Measurements from ENCODE around the gene CHSY3. TPM values are rescaled to one million over a fixed set of nuclear protein-coding genes. Genes with fewer than 3 reads are reported as not detected.

The CHSY3 gene
- polyA plus RNA-seq, 1 donor: 1.7 TPM

DNA sequence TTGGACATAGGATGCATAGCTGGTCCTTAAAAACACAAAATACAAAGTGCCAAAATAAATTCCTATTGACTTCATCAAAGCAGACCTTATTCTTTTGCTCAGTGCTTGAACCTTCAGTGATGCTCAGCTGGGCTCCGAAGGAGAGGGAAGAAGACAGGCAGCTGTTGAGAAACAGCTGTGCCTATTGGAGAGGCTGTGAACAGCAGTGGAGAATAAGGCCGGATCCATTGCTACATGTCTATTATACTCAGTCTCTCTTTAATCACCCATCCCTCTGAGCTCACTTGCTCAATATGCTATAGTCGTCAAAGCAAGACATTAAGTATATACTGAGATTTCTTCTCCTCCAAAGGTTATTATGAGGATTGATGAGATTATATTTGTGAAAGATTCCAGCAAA, 174.4 kb downstream of the CHSY3 start:
- no peak for DNase-seq
- H3K4me3 ChIP-seq (ENCODE audit: low read length): no peak overlapping the region
- WGBS (ENCODE audit: insufficient coverage, low lambda C conversion rate): no CpG with 5 or more reads among the region's 3 CpGs
- no peak overlapping the region for H3K27ac ChIP-seq (ENCODE audit: low read length)
- no peaks in the 10 kb centered on the region for H3K27me3 ChIP-seq (ENCODE audit: control insufficient read depth, insufficient read depth, low read length)
- H3K4me1 ChIP-seq (ENCODE audit: control insufficient read depth, insufficient read depth, low read length): no peaks in the 10 kb centered on the region
- H3K36me3 ChIP-seq (ENCODE audit: control insufficient read depth, insufficient read depth, low read length): no peaks in the 10 kb centered on the region
- no peaks in the 10 kb centered on the region for H3K9me3 ChIP-seq (ENCODE audit: control insufficient read depth, low read depth, low read length)

DNA sequence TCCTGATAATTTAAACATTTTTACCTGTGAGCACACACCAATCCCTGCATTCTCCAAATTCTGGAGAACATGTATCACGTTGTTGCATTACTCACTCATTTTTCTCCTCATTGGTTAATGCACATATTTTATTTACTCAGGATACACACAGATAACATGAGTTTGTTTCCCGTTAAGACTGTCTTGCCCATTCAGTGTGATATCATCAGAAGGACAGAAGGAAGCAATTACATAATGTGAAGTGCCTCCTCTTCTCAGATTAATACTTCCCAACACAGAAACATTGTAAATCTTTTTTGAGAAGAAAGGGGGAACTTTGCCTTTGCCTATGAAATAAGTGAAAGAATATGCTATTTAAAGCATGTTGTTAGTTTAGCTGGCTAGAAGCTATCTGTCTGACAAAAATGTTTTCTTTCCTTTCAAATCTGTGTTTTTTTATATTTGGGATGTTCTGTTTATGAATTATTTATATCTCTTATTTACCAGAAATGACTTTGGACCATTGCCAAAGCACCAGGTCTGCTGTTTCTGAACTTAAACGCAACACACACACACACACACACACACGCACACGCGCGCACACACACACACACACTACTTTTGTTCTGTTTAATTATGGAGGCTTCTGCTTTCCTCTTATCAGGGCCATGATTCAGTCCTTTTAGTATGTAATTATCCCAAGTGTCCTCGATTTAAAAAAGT, 186.5 kb downstream of the CHSY3 start:
- WGBS (ENCODE audit: insufficient coverage, low lambda C conversion rate): 55% methylated on average over 2 of the region's 8 CpGs
- H3K4me1 ChIP-seq (ENCODE audit: control insufficient read depth, insufficient read depth, low read length): no peaks in the 10 kb centered on the region

DNA sequence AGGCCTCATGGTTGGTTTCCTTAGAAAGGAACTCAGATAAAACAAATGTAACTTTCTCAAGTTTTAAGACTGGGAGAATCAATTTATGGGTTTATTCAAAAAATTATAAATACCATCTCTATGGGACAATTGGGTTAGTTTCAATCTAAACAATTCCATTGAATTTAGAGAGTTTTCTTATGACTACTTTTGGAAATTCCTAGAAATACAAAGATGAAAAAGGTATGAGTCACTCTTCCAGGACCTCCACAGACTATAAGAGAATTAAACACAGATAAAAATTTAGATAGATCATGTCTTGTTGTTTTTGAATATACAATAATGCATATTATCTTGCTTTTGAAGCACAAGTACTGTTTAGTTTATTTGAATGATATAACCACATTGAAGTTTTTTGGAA, 188.7 kb downstream of the CHSY3 start:
- DNase-seq: no peak
- H3K27ac ChIP-seq (ENCODE audit: low read length): no peak overlapping the region
- H3K4me3 ChIP-seq (ENCODE audit: low read length): no peak overlapping the region
- no peaks in the 10 kb centered on the region for H3K36me3 ChIP-seq (ENCODE audit: control insufficient read depth, insufficient read depth, low read length)
- no peaks in the 10 kb centered on the region for H3K27me3 ChIP-seq (ENCODE audit: control insufficient read depth, insufficient read depth, low read length)
- no peaks in the 10 kb centered on the region for H3K9me3 ChIP-seq (ENCODE audit: control insufficient read depth, low read depth, low read length)
- no peaks in the 10 kb centered on the region for H3K4me1 ChIP-seq (ENCODE audit: control insufficient read depth, insufficient read depth, low read length)

More for the DNA sequence above, 186.5 kb downstream of the CHSY3 start:
- H3K4me3 ChIP-seq (ENCODE audit: low read length): no peak overlapping the region
- no peaks in the 10 kb centered on the region for H3K9me3 ChIP-seq (ENCODE audit: control insufficient read depth, low read depth, low read length)
- H3K27ac ChIP-seq (ENCODE audit: low read length): no peak overlapping the region
- no peaks in the 10 kb centered on the region for H3K36me3 ChIP-seq (ENCODE audit: control insufficient read depth, insufficient read depth, low read length)
- no peak for DNase-seq
- H3K27me3 ChIP-seq (ENCODE audit: control insufficient read depth, insufficient read depth, low read length): no peaks in the 10 kb centered on the region

DNA sequence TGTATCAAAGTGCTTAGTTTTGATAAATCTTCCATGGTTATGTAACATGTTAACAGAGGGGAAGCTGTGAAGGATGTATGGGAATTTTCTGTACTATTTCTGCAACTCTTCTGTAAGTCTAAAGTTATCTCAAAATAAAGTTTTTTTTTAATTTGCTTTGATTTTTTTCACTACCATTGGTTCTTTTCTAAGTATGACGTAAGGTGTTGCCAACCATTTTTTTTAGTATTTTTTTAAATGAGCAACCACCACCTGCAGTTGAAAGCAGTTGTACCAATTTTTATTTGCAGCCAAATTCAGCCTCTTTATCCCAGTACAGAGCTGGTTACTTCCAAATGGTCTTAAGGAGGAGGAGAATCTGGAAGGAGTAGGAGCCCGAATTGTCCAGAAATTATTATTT, 192.2 kb downstream of the CHSY3 start:
- no peak for DNase-seq
- Histone ChIP-seq H3K9me3 (ENCODE audit: control insufficient read depth, low read depth, low read length) (no peaks in the 10 kb centered on the region), H3K27me3 (ENCODE audit: control insufficient read depth, insufficient read depth, low read length) (no peaks in the 10 kb centered on the region), H3K27ac (ENCODE audit: low read length) (no peak overlapping the region), H3K36me3 (ENCODE audit: control insufficient read depth, insufficient read depth, low read length) (no peaks in the 10 kb centered on the region), H3K4me3 (ENCODE audit: low read length) (no peak overlapping the region), H3K4me1 (ENCODE audit: control insufficient read depth, insufficient read depth, low read length) (no peaks in the 10 kb centered on the region)
- 100% methylated on average over 1 of the region's 2 CpGs for WGBS (ENCODE audit: insufficient coverage, low lambda C conversion rate)

DNA sequence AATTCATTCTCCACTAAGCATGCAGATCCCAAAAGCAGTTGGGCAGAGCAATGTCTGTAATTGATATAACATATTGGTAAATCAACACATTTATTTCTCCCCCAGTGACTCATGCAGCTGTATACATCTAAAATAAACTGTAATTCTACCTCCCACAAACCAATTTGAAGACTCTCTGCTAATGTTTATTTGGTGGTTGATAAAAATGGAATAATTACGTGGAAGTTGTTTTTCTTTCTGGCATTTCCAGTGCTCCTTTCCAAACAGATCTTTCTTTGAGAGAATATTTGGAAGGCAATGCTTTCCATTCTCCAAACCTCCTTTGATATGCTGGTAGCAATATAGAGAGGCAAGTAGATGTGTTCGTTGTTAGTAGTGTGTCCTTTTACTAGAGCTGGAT, 194.7 kb downstream of the CHSY3 start:
- no peaks in the 10 kb centered on the region for H3K36me3 ChIP-seq (ENCODE audit: control insufficient read depth, insufficient read depth, low read length)
- no peak for DNase-seq
- no peak overlapping the region for H3K27ac ChIP-seq (ENCODE audit: low read length)
- H3K9me3 ChIP-seq (ENCODE audit: control insufficient read depth, low read depth, low read length): no peaks in the 10 kb centered on the region
- H3K4me1 ChIP-seq (ENCODE audit: control insufficient read depth, insufficient read depth, low read length): no peaks in the 10 kb centered on the region
- no peaks in the 10 kb centered on the region for H3K27me3 ChIP-seq (ENCODE audit: control insufficient read depth, insufficient read depth, low read length)
- no CpG with 5 or more reads among the region's 2 CpGs for WGBS (ENCODE audit: insufficient coverage, low lambda C conversion rate)
- no peak overlapping the region for H3K4me3 ChIP-seq (ENCODE audit: low read length)

DNA sequence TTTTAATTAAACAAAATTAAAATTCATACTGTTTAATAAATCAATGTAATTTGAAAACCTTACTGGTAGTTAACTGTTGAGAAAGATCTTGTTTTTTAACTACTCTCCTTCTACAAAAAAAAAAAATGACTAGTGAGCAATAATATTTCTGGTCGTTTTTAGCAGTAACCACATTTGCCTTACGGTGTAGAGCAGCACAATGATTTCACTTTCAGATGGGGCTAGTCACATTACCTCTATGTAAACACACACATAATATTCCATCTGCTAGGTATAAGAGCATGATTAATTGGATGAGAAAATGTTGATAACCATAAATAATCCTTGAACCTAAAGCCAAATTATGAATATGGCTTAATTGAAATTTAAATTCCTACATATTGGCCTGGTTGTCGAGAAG, 198.1 kb downstream of the CHSY3 start:
- WGBS (ENCODE audit: insufficient coverage, low lambda C conversion rate): no CpG with 5 or more reads among the region's 3 CpGs
- no peaks in the 10 kb centered on the region for H3K9me3 ChIP-seq (ENCODE audit: control insufficient read depth, low read depth, low read length)
- H3K36me3 ChIP-seq (ENCODE audit: control insufficient read depth, insufficient read depth, low read length): no peaks in the 10 kb centered on the region
- no peak overlapping the region for H3K27ac ChIP-seq (ENCODE audit: low read length)
- H3K4me1 ChIP-seq (ENCODE audit: control insufficient read depth, insufficient read depth, low read length): no peaks in the 10 kb centered on the region
- H3K4me3 ChIP-seq (ENCODE audit: low read length): no peak overlapping the region
- no peak for DNase-seq
- no peaks in the 10 kb centered on the region for H3K27me3 ChIP-seq (ENCODE audit: control insufficient read depth, insufficient read depth, low read length)

DNA sequence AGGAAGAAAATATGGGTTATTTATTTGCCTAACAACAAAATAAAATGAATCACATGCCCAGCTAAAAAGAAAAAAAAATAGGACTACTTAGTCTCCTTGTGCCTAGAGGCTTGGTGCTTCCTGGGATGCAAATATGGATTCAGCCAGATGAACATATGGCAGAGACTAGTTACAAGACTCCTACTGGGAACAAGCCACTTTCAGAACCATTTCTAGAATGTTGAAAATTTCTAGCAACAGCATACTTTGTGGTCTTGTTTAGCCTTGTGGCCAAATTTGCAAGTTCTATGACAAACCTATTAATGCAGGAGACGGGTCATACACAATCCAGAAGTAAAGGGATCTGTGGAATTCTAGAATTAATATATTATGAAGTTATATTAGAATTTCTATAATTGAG, 198.7 kb downstream of the CHSY3 start:
- no CpG with 5 or more reads among the region's 1 CpG for WGBS (ENCODE audit: insufficient coverage, low lambda C conversion rate)
- no peak for DNase-seq
- Histone ChIP-seq H3K4me1 (ENCODE audit: control insufficient read depth, insufficient read depth, low read length) (no peaks in the 10 kb centered on the region), H3K9me3 (ENCODE audit: control insufficient read depth, low read depth, low read length) (no peaks in the 10 kb centered on the region), H3K4me3 (ENCODE audit: low read length) (no peak overlapping the region), H3K36me3 (ENCODE audit: control insufficient read depth, insufficient read depth, low read length) (no peaks in the 10 kb centered on the region), H3K27ac (ENCODE audit: low read length) (no peak overlapping the region), H3K27me3 (ENCODE audit: control insufficient read depth, insufficient read depth, low read length) (no peaks in the 10 kb centered on the region)

DNA sequence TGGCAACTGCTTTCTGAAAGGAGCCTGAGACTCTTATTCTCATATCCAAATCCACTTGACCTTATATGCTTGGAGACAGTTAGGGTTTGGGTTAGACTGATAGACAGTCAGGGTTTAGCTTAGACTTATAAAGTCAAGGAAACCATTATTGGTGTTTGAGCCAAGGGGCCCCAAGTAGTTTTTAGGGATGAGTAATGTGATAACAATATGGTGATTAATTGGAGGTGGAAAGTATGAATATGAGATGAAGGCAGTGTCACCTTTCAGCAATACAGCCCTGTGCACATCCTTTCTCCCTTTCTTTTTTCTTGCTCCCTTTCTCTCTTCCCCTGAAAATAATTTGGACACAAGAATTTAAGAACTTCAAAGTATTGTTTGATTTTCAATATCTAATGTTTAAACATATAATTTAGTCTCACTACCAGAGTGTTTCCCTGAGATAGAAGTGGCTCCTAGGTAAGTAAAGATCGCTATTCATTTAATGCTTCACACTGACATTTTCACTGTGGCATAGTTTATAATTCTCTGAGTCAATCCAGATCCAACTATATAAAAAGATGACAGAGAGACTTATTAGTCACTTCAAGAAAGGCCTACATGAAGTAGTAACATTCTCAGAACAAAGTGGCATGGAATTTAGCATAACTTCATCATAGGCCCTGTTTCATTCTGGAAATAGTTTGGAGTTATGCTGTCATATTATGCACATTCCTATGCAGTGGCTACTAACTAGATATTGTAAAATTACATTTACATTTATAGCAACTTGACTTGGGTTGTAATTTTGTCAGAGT, 200.8 kb downstream of the CHSY3 start:
- H3K27me3 ChIP-seq (ENCODE audit: control insufficient read depth, insufficient read depth, low read length): no peaks in the 10 kb centered on the region
- no peaks in the 10 kb centered on the region for H3K9me3 ChIP-seq (ENCODE audit: control insufficient read depth, low read depth, low read length)
- H3K27ac ChIP-seq (ENCODE audit: low read length): no peak overlapping the region
- no CpG with 5 or more reads among the region's 1 CpG for WGBS (ENCODE audit: insufficient coverage, low lambda C conversion rate)
- H3K36me3 ChIP-seq (ENCODE audit: control insufficient read depth, insufficient read depth, low read length): no peaks in the 10 kb centered on the region
- no peaks in the 10 kb centered on the region for H3K4me1 ChIP-seq (ENCODE audit: control insufficient read depth, insufficient read depth, low read length)
- no peak for DNase-seq
- no peak overlapping the region for H3K4me3 ChIP-seq (ENCODE audit: low read length)

DNA sequence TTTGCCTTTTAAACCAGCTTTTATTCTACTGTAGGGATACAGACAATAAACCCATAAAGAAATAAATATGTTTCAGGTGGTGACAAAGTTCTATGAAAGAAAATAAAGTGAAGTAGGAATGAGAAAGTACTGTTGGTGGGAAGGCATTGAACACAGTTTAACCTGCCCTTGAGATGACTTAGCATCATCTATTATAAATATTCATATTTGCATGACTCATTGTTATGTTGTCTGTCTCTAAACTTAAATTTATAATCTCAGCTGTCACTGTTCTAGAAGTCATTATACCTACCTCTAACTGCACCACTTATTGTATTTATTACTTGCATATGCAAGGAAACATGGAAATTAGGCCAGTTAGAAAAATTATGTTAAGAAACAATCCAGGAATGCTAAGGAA, 202.2 kb downstream of the CHSY3 start:
- Histone ChIP-seq H3K27me3 (ENCODE audit: control insufficient read depth, insufficient read depth, low read length) (no peaks in the 10 kb centered on the region), H3K27ac (ENCODE audit: low read length) (no peak overlapping the region), H3K9me3 (ENCODE audit: control insufficient read depth, low read depth, low read length) (no peaks in the 10 kb centered on the region), H3K36me3 (ENCODE audit: control insufficient read depth, insufficient read depth, low read length) (no peaks in the 10 kb centered on the region), H3K4me3 (ENCODE audit: low read length) (no peak overlapping the region), H3K4me1 (ENCODE audit: control insufficient read depth, insufficient read depth, low read length) (no peaks in the 10 kb centered on the region)
- DNase-seq: no peak

DNA sequence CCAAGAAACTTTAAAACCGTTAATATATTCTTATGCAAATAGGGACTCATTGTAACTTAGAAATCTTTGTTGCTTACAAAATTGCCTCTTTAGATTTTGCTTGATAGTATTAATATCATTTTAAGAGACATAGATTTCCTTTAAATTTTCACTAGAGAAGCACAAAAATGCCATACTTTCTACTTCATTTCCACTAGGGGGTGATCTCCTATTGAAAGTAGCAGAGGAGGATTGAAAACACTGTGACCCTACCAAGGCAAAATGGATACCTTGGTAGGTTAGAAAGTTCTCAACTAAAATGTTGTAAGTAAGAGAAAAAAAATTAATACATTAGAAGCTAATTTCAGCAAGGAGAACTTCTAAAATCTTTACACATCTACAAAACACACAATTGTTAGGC, 204.9 kb downstream of the CHSY3 start:
- no CpG with 5 or more reads among the region's 1 CpG for WGBS (ENCODE audit: insufficient coverage, low lambda C conversion rate)
- H3K27ac ChIP-seq (ENCODE audit: low read length): no peak overlapping the region
- H3K4me3 ChIP-seq (ENCODE audit: low read length): no peak overlapping the region
- H3K27me3 ChIP-seq (ENCODE audit: control insufficient read depth, insufficient read depth, low read length): no peaks in the 10 kb centered on the region
- DNase-seq: peak in 1 of 2 donors; percentile 7
- H3K4me1 ChIP-seq (ENCODE audit: control insufficient read depth, insufficient read depth, low read length): no peaks in the 10 kb centered on the region
- H3K36me3 ChIP-seq (ENCODE audit: control insufficient read depth, insufficient read depth, low read length): no peaks in the 10 kb centered on the region
- no peaks in the 10 kb centered on the region for H3K9me3 ChIP-seq (ENCODE audit: control insufficient read depth, low read depth, low read length)

DNA sequence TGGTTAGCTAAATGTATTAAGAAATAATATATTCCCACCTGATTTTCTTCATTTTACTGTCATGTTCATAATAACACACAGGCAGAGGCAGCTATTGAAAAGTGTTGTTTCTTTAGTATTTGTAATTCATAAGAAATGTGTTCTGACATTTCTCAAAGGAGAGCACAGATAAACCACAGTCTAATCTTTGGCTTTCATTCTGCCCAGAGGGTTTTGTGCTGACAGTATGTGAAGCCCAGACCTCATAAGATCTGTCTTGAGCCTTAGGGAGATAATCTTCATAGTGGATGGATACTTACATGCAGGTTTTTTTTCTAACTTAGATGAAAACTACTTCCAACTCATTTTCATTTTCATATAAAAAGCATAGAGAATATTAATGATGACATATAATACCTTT, 206.1 kb downstream of the CHSY3 start:
- no peak for DNase-seq
- no peak overlapping the region for H3K27ac ChIP-seq (ENCODE audit: low read length)
- H3K4me1 ChIP-seq (ENCODE audit: control insufficient read depth, insufficient read depth, low read length): no peaks in the 10 kb centered on the region
- H3K27me3 ChIP-seq (ENCODE audit: control insufficient read depth, insufficient read depth, low read length): no peaks in the 10 kb centered on the region
- H3K36me3 ChIP-seq (ENCODE audit: control insufficient read depth, insufficient read depth, low read length): no peaks in the 10 kb centered on the region
- no peak overlapping the region for H3K4me3 ChIP-seq (ENCODE audit: low read length)
- H3K9me3 ChIP-seq (ENCODE audit: control insufficient read depth, low read depth, low read length): no peaks in the 10 kb centered on the region

Measured in large intestine (tissue), 3 donors.